ENCODE results near the gene CCDC93.

DNA sequence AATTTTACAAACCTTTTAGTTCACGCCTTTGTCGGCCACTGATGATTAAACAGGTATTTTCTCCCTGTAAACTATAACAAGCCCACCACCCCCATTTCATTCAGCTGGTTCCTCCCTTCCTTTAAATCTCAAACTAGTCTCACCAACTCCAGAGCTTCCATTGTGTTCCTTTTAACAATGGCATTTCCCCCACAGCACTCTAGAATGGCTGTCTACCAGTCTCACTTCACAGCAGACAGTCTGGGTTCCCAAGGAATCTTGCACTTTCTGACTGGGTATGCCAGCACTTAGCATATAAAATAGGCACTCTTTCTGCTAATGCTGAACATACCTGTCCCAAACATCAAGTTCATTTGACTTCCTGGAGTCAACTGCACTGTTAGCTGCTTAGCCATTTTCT, 75.3 kb downstream of the CCDC93 start:
- TF ChIP-seq POLR2A (IDR thresholded peaks at IDR 0.05) (no peak), POLR2AphosphoS5 (IDR thresholded peaks at IDR 0.05; ENCODE audit: insufficient read depth in 1 of 2, low read depth in 1 of 2) (no peak)
- TF ChIP-seq, protein P1, sequence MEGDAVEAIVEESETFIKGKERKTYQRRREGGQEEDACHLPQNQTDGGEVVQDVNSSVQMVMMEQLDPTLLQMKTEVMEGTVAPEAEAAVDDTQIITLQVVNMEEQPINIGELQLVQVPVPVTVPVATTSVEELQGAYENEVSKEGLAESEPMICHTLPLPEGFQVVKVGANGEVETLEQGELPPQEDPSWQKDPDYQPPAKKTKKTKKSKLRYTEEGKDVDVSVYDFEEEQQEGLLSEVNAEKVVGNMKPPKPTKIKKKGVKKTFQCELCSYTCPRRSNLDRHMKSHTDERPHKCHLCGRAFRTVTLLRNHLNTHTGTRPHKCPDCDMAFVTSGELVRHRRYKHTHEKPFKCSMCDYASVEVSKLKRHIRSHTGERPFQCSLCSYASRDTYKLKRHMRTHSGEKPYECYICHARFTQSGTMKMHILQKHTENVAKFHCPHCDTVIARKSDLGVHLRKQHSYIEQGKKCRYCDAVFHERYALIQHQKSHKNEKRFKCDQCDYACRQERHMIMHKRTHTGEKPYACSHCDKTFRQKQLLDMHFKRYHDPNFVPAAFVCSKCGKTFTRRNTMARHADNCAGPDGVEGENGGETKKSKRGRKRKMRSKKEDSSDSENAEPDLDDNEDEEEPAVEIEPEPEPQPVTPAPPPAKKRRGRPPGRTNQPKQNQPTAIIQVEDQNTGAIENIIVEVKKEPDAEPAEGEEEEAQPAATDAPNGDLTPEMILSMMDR (IDR thresholded peaks at IDR 0.05): no peak

Measured in vagina (tissue), 2 donors.